Anterior cingulate cortex (tissue), 58 donors: ENCODE data around the gene SLC26A1.

Experiments
- DNase-seq, 58 donors: peaks; one replicate each; lab custom pipeline; 2025; lab: John Stamatoyannopoulos, UW

The SLC26A1 gene

DNA sequence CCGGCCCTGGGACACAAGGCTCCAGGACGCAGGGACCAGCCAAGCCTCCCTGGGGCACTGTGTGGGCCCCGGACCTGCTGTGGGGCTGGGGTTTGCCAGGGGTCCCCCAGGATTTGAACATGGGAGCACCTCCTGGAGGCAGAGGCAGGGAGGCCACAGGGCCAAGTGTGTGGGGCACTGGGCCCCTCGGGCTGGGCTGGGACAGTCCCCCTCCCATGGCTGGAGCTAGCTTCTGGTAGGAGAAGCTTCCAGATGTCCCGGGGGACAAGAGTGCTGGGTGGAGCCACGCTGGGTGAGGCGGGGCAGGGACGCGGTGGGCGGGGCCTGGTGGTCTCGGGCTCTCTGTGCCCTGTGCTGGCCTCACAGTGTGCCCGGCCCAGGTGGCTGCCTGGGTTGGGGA is 36.8 kb upstream of the SLC26A1 start:
- DNase-seq, result no peak

DNA sequence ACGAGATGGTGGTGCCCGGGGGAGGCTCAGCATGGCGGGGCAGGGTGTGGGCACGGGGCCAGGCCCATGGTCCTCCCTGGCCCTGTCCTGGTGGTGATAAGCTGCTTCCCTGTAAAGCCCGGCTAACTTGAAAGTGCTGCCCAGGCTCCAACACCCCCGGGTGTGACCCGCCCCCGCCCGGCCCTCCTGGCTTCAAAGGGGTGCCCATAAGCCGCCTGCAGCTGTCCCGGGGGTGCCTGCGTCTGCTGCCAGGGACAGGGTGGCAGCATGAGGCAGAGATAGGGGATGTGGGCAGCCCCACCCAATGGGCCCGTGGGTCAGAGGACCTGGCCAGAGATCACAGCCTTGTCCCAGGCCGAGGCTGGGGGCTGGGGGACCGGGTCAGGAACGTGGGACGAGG is 36.3 kb upstream of the SLC26A1 start:
- no peak for DNase-seq

DNA sequence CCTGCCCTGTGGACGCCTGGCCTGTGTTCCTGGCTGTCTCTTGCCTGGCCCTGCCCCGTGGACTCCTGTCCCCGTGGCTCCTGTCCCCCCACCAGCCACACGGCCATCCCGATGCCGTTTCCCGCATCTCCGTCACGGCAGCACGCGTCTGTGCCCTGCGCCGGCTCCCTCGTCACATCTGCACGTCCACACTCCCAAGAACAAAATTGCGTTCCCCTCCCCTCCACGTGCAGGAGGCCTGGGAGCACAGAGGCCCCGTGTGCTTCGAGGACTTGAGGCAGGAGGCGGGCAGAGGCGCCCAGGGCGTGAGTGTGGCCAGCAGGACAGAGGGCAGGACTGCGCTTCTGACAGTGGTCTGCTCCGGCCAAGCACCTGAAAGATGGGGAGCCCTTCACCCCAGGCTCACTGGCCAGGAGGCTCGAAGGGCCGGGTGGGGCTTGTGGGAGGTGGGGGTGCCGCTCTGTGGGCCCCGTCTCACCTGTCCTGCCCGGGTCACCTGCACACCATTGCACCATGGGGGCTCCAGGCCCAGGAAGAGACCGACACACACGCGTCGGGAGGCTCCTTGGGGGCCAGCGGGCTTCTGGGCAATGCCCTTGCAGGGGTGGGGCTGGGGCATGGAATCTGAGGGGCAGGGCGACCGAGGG is 35.5 kb upstream of the SLC26A1 start:
- no peak for DNase-seq

DNA sequence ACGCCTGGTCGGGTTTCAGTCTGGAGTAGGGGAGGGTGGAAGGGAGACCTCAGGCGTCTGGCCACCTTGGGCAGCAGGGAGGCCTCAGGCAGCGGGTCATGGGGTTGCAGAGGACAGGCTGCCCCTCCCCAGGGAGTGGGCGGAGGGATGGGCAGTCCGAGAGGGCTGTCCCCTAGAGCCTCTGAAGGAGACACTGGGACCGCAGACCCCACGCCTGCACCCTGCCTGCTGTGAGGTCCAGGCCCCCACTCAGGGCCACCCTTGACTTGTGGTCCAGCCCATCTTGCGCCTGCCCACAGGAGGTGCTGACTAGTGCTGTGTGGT is 34.7 kb upstream of the SLC26A1 start:
- no peak for DNase-seq

DNA sequence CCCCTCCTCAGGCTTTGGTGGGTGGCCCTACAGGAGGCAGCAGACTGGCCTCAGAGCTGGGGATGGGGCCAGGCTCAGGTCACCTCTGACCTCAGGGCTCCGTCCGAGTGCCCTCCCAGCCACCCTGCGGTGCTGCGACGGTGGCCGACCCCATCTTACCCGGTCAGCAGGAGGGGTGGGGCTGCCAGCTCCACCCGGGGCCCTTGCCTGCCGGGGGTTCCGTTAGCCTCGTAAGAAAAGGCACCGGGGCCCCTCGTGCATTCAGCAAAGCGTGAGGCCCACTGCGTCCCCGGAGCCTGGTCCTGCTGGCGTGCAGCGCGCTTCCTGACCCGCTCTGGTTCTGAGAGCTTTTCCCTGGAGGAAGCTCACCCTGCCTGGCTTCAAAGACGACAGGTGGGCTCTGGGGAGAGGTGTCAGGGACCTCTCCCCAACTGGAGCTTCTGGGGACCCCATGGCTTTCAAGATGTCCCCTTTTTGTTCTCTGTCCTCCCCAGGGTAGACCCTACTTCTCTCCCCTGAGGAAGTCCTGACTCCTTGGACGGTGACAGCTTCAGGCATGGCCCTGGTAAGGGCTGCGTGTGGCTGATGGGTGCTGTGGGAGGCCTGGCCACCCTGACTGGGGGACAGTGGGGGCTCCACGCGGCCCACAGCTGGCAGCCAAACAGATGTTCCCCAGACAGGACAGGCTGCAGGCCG is 34.2 kb upstream of the SLC26A1 start:
- DNase-seq, result no peak

DNA sequence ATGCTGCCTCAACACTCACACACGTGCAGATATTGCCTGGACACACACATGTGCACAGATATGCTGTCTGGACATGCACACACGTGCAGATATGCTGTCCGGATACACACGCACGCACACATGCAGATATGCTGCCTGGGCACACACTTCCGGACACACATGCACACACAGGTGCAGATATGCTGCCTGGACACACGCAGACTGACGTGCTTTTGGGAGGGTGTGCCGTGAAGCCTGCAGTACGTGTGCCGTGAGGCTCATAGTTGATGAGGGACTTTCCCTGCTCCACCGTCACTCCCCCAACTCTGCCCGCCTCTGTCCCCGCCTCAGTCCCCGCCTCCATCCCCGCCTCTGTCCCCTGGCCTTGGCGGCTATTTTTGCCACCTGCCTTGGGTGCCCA is 32.9 kb upstream of the SLC26A1 start:
- DNase-seq, result no peak

DNA sequence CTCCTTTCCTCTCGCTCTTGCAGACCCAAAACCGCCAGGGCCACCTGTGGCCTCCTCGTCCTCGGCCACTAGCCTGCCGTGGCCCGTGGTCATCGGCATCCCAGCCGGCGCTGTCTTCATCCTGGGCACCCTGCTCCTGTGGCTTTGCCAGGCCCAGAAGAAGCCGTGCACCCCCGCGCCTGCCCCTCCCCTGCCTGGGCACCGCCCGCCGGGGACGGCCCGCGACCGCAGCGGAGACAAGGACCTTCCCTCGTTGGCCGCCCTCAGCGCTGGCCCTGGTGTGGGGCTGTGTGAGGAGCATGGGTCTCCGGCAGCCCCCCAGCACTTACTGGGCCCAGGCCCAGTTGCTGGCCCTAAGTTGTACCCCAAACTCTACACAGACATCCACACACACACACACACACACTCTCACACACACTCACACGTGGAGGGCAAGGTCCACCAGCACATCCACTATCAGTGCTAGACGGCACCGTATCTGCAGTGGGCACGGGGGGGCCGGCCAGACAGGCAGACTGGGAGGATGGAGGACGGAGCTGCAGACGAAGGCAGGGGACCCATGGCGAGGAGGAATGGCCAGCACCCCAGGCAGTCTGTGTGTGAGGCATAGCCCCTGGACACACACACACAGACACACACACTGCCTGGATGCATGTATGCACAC is 31.8 kb upstream of the SLC26A1 start:
- no peak for DNase-seq

DNA sequence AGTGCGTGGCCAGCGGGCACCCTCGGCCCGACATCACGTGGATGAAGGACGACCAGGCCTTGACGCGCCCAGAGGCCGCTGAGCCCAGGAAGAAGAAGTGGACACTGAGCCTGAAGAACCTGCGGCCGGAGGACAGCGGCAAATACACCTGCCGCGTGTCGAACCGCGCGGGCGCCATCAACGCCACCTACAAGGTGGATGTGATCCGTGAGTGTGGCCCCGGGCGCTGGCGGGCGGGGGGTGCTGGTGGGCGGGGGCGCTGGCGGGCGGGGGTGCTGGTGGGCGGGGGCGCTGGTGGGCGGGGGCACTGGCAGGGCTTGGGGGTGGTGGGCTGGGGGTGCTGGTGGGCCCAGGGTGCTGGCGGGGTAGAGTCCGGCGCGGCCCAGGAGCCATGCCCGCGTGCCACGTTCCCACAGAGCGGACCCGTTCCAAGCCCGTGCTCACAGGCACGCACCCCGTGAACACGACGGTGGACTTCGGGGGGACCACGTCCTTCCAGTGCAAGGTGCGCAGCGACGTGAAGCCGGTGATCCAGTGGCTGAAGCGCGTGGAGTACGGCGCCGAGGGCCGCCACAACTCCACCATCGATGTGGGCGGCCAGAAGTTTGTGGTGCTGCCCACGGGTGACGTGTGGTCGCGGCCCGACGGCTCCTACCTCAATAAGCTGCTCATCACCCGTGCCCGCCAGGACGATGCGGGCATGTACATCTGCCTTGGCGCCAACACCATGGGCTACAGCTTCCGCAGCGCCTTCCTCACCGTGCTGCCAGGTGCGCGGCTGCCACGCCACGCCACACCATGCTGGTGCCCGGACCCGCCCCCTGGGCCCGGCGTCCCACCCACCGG is 30.9 kb upstream of the SLC26A1 start:
- DNase-seq, result no peak

DNA sequence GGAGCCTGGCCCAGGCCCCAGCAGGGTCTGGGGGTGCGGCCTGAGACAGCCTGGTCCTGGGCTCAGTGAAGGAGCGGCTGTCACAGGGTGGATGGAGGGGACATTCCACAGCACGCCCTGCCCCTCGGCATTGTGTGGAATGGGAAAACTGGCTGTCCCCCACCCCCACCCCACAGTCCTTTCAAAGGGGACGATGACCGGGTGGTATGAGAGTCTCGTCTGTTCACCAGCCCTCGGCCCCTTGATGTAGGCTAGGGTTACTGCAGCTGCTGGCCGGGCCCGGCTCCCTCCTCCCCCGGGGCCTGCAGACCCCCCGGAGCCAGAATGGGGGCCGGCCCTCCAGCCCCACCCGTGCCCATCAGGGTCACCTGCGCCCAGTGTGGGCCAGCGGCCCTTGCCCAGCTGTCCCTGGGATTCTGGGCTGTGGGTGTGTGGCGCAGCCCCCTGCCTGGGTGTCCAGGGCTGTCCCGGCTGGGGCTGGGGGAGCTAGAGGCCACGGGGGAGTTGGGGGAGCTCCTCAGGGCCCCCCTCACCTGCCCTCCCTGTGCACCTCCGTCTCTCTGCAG is 30.0 kb upstream of the SLC26A1 start:
- DNase-seq, result no peak

DNA sequence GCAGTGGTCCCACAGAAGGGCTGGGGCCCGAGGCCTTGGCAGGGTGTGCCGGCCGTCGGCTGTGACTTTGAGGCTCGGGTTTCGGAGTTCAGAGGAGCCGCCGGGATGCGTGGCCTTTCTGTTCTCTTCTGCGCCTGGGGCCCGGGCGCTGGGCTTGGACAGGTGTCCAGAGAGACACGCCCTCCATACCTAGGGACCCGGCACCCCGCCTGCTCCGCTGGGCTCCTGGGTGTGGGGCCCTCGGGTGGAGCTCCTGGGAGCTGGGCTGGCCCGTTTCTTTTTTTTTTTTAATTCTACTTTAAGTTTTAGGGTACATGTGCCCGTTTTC is 29.5 kb upstream of the SLC26A1 start:
- no peak for DNase-seq

DNA sequence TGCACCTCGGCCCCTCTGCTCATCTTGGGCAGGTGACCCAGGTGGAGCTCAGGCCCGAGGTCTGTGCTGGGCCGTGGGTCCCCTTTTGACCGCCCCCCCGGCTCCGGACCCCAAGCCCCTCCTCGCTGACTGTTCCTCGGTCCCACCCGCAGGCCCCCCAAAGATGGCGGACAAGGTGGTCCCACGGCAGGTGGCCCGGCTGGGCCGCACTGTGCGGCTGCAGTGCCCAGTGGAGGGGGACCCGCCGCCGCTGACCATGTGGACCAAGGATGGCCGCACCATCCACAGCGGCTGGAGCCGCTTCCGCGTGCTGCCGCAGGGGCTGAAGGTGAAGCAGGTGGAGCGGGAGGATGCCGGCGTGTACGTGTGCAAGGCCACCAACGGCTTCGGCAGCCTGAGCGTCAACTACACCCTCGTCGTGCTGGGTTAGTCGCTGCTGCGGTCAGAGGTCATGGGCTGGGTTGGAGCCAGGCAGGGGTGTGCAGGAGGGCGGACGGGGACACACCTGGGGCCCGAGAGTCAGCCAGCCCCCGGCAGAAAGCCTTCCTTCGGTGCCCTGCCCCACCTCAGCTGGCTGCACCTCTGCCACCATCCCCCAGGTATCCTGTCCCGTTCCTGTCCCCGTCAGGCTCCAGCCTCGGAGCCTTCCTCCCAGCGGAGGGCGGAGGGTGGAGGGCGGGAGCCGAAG is 29.0 kb upstream of the SLC26A1 start:
- DNase-seq, result no peak

DNA sequence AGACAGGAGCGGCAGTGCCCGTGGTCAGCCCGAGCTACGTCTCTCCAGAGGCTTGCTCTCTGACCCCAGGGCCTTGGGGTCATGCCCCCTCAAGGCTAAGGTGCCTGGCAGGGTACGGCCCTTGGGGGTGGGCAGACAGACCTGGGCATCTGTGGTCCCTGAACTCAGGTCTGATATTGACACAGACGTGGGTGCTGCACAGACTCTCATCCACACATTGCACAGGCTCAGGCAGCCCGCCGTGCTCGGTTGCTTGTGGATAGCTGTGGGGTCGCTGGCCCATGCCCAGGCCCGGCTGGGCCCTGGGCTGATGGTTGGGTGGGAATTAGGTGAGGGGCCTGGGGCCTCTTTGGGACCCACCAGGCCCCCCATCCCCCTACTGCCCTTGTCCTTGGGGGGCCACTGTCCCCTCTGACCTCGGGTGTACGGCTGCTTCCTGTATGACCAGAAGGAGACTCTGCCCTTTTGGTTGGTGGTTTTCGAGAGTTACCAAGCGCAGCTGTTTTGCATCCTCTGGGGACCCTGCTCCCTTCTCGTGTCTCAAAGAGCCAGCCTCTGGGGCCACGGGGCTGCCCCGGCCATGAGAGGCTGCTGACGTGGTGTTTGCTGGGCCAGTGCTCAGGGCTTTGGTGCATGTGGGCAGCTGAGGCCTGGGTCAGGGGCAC is 28.3 kb upstream of the SLC26A1 start:
- no peak for DNase-seq

DNA sequence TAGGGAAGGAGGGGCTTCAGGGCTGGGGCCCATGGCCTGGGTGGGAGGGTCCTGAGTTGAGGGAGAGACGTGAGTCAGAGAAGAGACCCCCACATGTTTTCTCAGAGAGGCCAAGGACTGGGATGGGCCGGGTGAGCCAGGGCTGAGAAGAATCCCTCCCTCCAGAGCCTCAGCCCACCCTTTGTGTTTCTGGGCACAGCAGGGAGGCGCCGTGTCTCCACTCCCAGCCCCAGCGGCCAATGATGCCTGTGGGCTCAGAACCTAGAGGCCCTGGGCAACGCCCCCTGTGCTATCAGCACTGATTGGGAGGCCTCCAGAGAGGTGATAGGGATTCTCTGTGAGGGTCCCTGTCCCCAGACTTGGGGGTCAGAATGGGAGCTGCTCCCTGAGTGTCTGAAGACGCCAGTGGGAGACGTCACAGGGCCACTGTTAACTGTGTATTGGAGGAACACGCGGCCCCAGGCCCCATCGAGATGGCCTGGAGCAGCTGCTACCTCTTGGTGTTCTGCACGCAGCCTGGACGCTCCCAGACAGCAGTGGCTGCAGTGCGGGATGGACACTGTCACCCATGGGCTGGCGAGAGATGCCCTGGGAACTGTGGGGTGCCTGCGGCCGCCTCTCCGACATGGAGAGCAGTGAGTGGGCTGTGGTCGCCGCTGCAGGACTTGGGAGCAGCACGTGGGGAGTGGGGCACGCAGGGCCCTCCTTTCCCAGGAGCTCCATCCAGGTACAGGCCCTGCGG is 26.7 kb upstream of the SLC26A1 start:
- no peak for DNase-seq

DNA sequence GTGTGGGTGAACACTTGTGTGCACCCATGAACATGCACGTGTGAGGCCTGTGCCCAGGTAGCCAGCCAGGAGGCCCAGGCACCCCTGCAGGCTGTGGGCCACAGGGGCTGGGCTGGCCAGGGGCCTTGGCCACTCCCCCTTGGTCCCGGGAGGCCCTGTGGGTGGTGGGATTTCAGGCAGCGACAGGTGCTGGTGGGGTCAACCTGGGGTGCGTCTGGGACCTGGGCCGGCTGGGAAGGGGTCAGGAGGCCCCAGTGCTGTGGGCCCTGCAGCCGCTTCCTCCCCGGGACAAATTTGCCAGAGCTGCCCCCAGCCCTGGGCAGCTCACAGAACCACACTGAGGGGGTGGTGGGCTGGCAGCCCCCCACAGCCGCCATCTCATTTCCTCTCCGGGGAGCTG is 26.1 kb upstream of the SLC26A1 start:
- DNase-seq, result no peak

DNA sequence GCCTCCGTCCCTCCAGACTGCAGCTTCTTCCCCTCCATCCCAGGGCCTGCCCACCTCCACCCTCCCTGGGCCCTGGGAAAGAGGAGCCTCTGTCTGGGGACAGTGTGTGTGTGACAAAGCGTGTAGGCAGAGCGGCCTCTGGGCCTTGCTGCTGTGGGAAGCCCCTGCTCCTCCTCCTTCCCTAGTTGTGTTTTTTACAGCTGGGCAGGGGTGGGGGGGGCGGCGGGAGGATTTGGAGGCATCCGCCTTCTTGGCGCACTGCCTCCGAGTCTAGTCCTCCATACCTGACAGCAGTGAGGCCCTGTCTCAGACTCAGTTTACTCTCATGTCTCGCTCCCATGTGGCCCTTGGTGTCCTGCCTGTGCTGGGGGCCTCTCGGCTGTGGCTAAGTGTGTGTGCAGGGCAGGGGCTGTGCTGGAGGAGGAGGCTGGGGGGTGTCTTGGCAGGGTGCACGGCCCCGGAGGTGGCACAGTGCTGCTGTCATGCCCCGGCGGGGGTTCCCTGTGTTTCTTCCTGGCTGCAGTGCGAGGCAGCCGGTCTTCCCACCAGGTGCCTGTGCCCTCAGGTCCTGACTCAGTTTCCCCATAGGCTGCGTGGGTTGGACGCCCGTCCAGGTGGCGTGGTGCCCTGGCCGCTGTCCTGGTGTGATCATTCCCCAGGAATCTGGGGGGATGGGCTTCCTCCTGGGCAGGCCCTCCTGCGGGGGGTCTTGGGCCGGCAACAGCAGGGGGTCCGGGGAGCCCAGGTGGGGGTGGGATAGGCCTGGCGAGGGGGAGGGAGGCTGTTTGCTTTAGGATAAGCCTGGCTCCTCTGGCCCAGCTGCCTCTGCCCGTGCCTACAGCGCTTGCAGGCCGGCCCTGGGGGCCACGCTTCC is 25.2 kb upstream of the SLC26A1 start:
- no peak for DNase-seq

DNA sequence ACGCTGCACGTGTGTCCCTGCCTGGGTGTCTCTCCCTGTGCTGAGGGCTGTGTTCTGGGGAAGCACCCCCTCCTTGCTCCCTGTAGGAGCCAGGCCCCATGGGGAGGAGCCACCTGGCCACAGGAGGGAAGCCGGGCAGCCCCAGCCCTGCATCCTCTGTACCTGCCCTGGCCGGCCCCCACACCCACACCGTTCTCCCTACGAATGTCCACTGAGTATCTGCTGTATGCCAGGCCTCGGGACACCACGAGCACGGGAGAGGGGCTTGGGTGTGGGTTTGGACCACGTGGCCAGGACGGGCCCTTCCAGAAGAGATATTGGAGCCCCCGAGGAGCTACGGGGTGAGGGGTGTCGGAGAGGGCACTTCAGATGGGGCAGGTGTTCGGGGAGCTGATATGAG is 24.5 kb upstream of the SLC26A1 start:
- no peak for DNase-seq

DNA sequence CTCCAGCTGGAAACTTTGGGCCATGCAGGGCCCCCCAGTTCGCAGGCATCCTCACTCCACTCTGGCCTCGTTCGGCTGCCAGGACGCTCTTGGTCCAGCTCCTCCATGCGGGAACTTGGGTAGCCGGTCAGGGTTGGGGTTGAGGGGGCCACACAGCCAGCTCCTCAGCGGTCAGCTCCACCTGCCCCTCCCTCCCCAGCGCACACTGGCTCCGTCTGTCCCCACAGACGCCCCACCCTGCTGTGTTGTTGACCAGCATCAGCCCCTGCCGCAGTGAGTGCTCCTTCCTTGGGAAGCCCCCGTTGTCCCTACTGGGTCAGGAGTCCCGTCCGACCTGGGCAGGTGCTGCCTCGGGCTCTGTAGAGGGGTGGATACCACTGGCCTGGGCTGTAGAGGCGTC is 24.0 kb upstream of the SLC26A1 start:
- DNase-seq, result no peak

DNA sequence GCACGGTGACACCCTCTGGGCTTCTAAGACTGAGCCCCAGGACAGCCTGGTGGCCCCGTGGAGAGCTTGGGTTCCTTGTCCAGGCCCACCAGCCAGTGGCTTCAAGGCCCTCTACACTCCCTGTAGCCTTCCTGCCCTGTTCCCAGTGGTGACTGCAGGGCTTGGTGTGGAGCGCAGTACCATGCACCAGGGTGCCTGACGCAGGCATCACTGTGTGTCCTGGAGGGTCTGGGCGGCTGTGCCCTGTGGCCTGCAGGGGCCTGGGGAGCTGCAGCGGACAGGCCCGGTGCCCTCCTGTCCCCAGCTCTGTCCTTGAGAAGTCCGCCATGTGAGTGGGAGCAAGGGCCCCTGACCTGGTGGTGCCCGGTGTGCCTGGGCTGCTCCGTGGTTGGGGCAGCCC is 22.5 kb upstream of the SLC26A1 start:
- no peak for DNase-seq
